GM21423 (cell line): ENCODE results near the gene COPS4.
"Not testable (repeated sequence)": the region's sequence is repeated elsewhere in the genome, so short reads cannot be mapped to it uniquely, and the experiment has no call there.

Source experiments
- ATAC-seq: cut with Tn5 transposase; IDR thresholded peaks from one replicate; pipeline ENCODE4 v1.9.1; 2021; ENCODE audit warnings: mild to moderate bottlenecking, moderate library complexity; ENCODE audit not compliant: unreplicated experiment

Gene COPS4

DNA sequence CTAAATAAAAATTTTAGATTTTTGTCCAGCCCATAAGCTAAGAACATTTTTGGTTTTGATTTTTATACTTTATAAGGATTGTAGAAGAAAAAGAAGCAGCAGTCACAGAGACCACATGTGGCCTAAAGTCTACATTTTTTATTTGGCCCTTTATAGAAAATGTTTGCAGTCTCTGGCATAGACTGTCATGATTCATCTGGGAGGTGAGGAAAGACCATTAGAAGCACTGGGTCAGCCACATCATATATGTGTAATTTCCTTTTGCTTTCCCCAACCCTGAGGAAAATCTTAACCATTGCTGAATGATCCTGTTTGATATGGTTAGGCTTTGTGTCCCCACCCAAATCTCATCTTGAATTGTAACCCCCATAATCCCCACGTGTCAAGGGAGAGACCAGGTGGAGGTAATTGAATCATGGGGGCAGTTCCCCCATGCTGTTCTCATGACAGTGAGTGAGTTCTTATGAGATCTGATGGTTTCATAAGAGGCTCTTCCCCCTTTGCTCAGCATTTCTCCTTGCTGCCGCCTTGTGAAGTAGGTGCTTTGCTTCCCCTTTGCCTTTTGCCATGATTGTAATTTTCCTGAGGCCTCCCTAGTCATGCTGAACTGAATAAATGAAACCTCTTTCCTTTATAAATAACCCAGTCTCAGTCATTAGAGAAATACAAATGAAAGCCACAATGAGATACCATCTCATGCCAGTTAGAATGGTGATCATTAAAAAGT is 12.1 kb upstream of the COPS4 start:
- no peak for ATAC-seq

DNA sequence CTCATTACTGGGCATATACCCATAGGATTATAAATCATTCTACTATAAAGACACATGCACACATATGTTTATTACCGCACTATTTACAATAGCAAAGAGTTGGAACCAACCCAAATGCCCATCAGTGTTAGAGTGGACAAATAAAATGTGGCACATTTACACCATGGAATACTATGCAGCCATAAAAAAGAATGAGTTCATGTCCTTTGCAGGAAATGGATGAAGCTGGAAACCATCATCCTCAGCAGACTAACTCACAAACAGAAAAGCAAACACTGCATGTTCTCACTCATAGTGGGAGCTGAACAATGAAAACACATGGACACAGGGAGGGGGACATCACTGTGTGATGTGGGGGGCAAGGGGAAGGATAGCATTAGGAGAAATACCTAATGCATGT is 11.4 kb upstream of the COPS4 start:
- ATAC-seq: not testable (repeated sequence)

DNA sequence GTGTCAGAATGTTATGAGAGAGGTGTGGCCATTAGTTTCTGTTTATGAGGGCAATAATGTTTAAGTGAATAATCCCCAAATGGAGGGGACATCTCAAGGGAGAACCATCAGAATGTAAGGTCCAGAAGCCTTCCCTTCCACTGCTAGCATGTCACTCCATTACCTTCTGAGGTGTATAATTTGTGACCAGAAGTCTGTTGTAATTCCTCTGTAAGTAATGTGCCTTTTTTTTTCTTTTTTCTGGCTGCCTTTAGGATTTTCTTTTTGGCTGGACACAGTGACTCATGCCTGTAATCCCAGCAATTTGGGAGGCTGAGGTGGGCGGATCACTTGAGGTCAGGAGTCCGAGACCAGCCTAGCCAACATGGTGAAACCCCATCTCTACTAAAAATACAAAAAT is 10.8 kb upstream of the COPS4 start:
- ATAC-seq: no peak

DNA sequence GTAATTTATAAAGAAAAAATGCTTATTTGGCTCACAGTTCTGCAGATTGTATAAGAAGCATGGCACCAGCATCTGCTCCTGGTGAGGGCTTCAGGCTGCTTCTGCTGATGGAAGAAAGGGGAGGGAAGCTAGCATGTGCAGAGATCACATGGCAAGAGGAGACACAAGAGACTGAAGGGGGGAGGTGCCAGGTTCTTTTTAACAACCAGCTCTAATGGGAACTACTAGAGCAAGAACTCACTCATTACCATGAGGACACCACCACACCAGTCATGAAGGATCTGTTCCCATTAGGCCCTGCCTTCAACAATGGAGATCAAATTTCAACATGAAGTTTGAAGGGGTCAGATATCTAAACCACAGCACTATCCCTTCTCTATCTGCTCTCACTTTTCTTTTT is 9.4 kb upstream of the COPS4 start:
- ATAC-seq: no peak

DNA sequence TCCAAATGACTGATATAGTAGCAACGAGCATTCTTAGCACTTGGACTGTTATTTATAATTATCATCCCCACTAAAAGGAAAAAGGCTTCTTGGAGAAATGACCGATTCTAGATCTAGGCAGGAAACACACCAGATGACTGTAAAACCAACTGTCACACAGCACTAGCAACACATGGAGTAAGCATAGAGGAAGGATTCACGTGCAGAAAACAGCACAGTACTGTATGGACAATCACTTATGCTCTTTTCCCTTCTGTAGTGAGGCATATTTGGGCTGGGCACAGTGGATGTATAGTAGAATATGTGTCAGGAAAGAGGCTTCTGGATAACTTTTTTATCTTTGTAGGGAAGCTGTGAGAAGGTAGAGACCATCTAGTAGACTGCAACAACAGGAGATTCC is 6.0 kb upstream of the COPS4 start:
- ATAC-seq: no peak

DNA sequence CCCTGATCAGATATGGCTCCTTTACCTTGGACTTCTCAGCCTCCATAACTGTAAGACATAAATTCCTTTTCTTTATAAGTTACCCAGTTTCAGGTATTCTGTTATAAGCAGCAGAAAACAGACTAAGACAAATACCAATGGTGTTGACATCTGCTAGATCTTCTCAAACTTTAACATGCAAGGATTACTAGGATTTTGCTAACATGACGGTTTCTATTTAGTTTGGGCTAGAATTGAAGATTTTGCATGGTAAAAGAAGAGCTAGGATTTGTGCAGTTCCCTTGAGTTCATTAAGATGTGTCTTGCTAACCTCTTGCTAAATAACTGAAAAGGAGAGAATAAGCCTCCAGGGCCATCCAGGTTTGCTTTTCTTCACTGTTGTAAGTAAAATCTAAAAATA is 5.3 kb upstream of the COPS4 start:
- no peak for ATAC-seq

DNA sequence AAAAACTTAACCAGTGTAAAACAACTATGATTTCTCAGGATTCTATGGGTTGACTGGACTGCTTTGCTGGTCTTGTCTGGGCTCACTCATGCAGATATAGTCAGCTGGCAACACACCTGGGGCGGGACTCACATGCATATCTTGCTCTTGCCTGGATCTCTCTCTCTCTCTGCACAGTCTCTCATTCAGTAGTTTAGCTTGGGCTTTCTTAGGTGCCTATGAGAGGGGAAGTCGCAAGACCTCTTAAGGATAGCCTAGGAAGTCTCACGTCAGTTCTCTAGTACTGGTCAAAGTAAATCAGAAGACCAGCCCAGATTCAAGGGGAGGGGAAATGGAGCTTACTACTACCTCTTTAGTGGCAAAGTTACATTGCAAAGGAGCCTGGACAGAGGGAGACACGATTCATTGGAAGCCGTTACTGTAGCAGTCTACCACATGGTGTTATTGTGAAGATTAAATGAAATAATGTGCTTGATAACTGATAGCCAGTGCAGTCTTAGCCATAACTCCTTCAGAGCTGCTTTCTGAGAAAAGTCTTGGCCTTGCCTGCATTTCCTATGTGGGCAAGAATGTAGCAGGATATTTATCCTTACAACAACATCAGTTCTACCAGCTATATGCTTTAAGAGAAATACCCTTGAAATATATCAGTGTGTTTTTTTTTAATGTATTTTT is 2.1 kb downstream of the COPS4 start:
- ATAC-seq: no peak

DNA sequence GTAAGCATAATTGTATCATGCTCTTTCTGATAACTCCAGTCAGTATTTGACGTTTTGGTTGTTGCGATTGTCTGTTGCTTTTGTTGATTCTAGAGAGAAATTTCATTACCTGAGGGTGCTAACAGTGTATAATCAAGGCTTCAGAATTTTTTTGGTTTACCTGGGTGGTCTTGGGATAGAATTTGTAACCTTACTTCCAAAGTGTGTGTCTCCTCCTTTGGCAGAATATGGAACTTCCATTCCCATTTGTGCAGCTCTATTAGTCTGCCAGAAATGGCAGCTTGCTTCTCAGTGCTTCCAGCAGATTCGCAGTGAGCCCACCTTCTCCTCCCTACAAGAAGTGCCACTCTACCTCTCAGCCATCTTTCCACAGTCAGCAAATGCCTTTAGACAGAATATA is 5.3 kb downstream of the COPS4 start:
- no peak for ATAC-seq

DNA sequence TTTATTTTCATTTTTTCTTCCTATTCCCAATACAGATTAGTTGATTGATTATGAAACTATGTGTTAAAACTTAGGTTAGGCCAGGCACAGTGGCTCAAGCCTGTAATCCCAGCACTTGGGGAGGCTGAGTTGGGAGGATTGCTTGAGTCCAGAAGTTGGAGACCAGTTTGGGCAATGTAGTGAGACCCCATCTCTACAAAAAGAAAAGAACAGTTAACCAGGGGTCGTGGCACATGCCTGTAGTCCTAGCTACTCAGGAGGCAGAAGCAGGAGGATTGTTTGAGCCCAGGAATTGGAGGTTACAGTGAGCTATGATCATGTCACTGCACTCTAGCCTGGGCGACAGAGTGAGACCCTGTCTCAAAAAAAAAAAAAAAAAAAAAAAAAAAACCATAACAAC is 8.2 kb downstream of the COPS4 start:
- ATAC-seq: not testable (repeated sequence)

DNA sequence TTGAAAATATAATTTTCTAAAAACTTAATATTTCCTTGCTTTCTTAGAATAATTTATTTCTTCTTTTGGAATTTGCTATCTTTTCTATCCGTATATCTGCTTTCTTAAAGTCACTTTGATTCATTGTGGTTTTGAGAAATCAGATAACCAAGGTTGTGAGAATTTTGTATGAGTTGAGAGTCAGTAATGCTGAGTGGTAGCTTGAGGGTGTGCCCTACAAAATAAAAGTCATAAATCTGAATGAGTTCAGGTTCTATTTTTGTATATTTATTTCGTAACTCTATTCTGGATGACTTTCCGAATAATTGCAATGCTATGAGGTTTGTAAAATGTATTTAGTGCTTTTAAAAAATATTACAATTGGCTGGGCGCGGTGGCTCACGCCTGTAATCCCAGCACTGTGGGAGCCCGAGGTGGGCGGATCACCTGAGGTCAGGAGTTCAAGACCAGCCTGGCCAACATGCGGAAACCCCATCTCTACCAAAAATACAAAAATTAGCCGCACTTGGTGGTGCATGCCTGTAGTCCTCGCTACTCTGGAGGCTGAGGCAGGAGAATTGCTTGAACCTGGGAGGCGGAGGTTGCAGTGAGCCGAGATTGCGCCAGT is 8.9 kb downstream of the COPS4 start:
- ATAC-seq: no peak

DNA sequence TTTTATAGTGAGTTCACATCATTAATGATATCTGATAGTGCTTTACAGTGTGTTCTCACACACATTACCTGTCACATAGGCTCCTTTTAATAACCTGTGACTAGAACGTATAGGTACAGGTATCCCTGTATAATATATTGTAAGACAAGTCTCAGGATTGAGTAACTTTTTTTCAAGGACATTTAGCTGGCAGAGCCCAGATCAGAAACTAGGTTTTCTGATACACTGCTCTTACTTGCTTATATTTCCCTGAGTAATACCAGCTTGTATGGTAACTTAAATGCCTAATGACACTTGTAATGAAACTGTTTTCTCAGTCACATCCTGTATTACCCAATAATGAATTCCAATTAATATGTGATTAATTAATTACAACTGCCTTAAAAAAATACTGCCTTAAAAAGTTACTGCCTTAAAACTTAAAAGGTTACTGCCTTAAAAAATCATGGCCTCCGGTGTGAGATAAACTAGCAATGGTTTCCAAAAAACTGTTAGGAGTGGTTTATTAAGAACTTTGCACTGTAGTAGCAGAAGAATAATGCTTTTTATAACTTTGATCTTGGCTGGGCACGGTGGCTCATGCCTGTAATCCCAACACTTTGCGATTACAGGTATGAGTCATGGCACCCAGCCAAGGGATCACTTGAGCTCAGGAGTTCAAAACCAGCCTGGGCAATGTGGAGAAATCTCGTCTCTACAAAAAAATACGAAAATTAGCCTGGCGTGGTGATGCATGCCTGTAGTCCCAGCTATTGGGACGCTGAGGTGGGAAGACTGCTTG is 11.9 kb downstream of the COPS4 start:
- no peak for ATAC-seq

DNA sequence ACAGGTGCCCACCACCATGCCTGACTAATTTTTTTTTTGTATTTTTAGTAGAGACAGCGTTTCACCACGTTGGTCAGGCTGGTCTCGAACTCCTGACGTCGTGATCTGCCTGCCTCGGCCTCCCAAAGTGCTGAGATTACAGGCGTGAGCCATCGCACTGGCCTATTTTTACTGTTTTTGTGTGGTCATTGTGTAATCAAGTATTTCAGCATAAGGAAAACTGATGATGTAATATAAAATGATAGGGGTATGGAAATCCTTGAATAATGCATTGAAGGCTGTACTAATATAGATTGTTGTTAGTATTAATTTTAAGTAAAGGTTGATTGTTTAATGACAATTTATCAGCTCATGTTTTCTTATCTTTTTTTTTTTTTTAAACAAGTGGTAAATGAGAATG is 13.8 kb downstream of the COPS4 start:
- ATAC-seq: not testable (repeated sequence)

DNA sequence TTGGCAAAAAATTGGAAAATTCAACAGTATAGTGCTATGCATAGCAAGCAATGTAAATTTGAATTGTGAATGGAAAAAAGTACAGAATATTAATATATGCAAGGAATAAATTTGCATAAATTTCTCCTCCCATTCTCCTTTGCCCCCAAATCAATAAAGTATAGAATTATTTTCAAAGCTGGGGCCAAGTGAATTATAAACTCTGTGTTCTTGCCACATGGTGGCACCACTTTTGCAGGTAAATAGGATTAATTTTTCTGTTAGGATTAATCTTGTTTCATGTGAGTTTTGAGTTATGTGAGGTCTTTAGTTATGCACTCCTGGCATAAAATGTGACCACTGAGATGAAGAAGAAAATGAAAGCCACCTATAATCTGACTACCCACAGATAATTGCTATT is 19.9 kb downstream of the COPS4 start:
- ATAC-seq: no peak

DNA sequence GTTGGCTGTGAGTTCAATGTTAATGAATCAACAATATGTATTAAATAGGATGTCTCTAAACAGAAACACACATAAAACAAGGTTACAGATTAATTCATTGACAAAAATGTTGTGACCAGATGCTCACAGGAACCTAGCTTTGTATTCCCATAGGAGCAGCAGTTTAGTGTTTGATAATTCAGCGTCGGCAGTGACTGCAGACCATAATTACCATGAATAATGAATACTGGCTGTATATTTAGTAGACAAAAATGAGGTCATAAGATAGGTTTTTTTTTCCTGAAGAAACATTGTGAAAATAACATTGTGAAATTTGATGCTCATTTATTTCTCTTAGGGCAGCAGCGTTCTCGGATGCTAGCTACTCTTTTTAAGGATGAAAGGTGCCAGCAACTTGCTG is 27.8 kb downstream of the COPS4 start:
- no peak for ATAC-seq

DNA sequence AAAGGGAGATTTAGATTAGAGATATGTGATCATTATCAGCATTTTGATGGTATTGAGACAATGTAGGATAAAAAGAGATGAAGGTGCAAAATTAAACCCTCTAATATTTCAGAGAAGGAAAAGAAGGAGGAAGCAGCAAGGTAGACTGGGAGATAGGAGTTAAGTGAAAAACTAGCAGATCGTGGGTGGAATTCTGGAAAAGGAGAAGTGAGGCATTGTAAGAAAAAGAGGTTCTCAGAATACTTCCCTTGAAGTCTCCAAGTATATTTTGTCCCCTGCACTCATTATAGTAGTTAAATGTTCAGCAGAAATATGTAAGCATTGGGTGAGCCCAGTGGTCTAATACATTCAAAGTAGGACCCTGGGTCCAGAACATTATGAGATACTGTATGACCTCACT is 30.3 kb downstream of the COPS4 start:
- no peak for ATAC-seq

DNA sequence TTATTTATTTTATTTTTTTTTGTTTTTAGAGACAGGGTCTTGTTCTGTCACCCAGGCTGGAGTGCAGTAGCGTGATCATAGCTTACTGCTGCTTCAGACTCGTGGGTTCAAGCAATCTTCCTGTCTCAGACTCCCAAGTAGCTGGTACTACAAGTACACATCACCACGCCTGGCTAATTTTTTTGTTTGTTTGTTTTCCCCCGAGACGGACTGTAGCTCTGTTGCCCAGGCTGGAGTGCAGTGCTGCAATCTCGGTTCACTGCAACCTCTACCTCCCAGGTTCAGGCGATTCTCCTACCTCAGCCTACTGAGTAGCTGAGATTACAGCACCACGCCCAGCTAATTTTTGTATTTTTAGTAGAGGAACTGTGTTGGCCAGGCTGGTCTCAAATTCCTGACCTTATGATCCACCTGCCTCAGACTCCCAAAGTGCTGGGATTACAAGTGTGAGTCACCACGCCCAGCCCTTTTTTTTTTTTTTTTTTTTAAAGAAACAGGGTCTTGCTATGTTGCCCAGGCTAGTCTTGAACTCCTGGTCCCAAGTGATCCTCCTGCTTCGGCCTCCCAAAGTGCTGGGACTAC is 32.2 kb downstream of the COPS4 start:
- no peak for ATAC-seq

DNA sequence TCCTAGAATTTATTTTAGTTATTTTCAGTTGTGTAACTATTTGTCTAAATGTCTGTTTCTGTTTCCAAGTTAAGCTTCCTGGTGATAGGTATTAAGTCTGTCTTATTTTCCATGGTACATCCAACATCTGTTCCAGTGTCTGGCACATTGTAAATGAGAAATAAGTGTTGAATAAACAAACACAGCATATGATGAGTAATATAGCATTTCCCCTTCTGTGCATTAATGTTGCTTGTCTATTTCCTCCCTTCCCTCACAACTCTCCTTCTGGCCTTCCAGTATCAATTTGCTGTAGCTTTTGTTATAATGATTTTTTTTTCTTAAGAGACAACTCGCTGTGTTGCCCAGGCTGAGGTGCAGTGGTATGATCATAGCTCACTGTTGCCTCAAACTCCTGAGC is 36.1 kb downstream of the COPS4 start:
- ATAC-seq: no peak

DNA sequence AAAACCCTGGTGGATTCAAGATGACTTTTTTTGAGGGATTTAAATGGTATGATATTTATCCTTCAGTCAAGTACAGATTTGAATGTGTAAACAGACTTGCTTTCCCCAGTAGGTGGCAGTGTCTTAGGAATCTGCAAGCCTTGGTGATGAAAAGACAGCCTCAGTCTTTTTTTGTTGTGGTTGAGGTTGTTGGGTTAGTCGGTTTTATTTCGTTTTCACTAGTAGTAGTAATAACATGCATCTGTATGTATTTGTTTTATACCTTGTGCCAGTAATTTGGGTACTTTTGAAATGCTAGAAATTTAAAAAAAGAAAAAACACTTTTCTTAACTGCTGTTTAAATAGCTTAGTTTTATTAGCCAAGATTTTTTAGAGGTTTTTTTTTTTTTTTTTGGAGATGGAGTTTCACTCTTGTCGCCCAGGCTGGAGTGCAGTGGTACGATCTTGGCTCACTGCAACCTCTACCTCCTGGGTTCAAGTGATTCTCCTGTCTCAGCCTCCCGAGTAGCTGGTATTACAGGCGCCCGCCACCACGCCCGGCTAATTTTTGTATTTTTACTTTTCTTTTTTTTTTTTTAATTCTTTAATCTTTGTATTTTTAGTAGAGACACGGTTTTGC is 39.2 kb downstream of the COPS4 start:
- ATAC-seq: peak; percentile 89

DNA sequence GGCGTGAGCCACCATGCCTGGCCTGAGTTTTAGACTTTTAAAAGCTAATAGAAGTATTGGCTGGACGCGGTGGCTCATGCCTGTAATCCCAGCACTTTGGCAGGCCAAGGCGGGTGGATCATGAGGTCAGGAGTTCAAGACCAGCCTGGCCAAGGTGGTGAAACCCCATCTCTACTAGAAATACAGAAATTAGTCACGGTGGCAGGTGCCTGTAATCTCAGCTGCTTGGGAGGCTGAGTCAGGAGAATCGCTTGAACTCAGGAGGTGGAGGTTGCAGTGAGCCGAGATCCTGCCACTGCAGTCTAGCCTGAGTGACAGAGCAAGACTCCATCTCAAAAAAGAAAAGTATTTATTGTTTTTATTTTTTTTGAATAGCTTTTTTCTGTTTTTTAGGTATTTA is 39.8 kb downstream of the COPS4 start:
- ATAC-seq: not testable (repeated sequence)

DNA sequence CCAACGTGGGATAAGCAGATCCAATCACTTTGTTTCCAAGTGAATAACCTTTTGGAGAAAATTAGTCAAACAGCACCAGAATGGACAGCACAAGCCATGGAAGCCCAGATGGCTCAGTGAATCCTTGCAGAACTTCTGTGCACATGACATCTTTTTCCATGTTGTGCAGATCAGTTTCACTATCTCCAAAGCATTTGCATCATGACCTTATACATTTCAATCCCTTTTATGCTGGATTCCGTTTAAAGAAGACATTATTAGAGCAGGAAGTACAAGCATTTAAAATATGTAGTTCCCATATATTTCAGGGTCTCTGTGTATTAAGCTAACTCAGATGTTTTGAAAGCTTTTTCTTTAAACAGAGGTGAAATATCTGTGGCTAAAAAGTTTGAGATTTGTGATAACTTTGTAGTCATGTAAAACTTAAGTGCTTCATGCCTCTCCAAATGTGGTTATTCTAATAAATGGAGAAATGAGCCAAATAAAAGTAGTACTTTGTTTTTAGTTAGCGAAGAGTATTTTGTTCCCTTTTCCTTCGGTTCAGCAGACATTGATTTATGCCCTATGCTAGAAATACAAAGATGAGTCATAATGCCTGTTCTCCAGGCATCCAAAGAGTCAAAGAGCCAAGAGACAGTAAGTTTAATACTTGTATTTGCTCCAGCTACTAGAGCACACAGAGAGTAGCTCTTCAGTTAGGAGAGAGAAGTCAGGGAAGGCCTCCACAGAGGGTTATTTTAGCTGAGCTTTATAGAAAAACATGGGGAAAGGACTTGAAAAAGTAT is 40.5 kb downstream of the COPS4 start:
- no peak for ATAC-seq
